ENCODE data around the gene ATRIP. TPM values are rescaled to one million over a fixed set of nuclear protein-coding genes. Genes with fewer than 3 reads are reported as not detected.

ATRIP gene
- total RNA-seq, 1 experiment from 2014 or later, result 8.5 TPM

DNA sequence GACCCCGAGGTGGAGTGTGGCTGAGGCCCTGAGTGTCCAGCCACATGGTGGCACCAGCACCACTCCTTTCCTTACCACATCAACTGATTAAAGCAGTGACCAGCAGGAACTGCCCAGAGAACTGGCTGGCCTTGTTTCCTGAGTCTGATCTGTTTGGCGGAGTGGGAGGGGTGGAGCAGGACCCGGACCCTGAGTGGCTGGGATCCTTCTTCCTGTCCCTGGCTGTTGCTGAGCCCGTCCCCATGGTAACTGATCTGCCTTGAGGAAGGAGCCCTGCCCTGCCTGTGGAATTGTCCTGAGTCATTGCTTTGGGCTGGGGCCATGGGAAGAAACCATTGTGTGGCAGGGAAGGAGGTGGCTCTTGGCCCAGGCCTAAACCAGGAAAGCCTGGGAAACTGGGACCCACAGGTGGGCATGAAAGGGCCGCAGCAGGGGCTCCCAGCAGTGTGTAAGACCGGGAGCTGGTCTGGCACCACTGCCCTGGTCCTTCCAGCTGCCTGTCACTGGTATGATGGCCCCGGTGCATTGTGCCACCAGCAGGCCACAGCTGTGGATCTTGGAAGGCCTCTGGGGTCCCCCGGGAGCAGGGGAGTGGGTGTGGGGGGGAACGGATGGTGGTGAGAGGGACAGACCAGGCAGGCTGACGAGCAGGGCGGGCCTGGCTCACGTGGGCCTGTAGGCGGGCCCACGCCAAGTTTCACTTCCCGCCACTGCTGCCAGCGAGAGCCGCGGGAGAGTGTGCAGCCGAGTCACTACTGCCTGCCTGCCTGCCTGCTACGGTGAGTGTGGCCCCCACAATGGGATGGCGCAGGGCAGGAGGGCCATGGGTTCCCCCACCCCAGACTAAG, 19.2 kb downstream of the ATRIP start:
- H3K27me3 ChIP-seq (ENCODE audit: insufficient read depth, low read depth), result no peaks in the 10 kb centered on the region
- POLR2A ChIA-PET (ENCODE audit: unreplicated experiment), result interaction anchor here (0.7 kb wide), 1 partner anchor 88 kb away, joined by 3 read pairs; no protein-coding TSS in a partner anchor
- no peak overlapping the region for H2AFZ ChIP-seq
- CTCF ChIA-PET, result interaction anchor here (0.6 to 1.0 kb wide), 2 partner anchors 83 to 1761 kb away, joined by 3 read pairs; no protein-coding TSS in a partner anchor
- H3K27ac ChIP-seq, result peak overlapping the region; percentile 99
- H3K4me1 ChIP-seq (replicated peaks; ENCODE audit: insufficient read depth), result peaks cover 21% of the 10 kb centered on the region
- DNase-seq, result peak; percentile 98 to 100
- intact Hi-C loops (cut with micrococcal nuclease; ENCODE audit: unreplicated experiment), result loop anchor here (1.0 to 5.0 kb wide), 7 partner anchors 8 to 220 kb away; partner anchors contain the start of genes COL7A1 and NCKIPSD
- H3K4me3 ChIP-seq, result peak overlapping the region; percentile 63
- H3K9me3 ChIP-seq (ENCODE audit: insufficient read depth, low read depth), result no peaks in the 10 kb centered on the region
- H3K79me2 ChIP-seq (ENCODE audit: low read depth), result peaks cover 24% of the 10 kb centered on the region
- peak overlapping the region; percentile 93 for H3K4me2 ChIP-seq
- no TSS peak for BruUV-seq (replicated peaks)
- H3K9me2 ChIP-seq (ENCODE audit: insufficient read depth), result no peaks in the 10 kb centered on the region
- H4K20me1 ChIP-seq (ENCODE audit: insufficient read depth), result no peaks in the 10 kb centered on the region
- H3K36me3 ChIP-seq (ENCODE audit: low read depth), result no peaks in the 10 kb centered on the region
- TF ChIP-seq, protein P1, sequence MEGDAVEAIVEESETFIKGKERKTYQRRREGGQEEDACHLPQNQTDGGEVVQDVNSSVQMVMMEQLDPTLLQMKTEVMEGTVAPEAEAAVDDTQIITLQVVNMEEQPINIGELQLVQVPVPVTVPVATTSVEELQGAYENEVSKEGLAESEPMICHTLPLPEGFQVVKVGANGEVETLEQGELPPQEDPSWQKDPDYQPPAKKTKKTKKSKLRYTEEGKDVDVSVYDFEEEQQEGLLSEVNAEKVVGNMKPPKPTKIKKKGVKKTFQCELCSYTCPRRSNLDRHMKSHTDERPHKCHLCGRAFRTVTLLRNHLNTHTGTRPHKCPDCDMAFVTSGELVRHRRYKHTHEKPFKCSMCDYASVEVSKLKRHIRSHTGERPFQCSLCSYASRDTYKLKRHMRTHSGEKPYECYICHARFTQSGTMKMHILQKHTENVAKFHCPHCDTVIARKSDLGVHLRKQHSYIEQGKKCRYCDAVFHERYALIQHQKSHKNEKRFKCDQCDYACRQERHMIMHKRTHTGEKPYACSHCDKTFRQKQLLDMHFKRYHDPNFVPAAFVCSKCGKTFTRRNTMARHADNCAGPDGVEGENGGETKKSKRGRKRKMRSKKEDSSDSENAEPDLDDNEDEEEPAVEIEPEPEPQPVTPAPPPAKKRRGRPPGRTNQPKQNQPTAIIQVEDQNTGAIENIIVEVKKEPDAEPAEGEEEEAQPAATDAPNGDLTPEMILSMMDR (conservative IDR thresholded peaks at IDR 0.05), result peak; percentile 70
- no peak for TF ChIP-seq EZH2 (IDR thresholded peaks at IDR 0.05; ENCODE audit: low read depth)
- peaks cover 5% of the 10 kb centered on the region; the same call in 1 of the 2 replicates for H3F3A ChIP-seq (ENCODE audit: insufficient read depth, low read depth)

DNA sequence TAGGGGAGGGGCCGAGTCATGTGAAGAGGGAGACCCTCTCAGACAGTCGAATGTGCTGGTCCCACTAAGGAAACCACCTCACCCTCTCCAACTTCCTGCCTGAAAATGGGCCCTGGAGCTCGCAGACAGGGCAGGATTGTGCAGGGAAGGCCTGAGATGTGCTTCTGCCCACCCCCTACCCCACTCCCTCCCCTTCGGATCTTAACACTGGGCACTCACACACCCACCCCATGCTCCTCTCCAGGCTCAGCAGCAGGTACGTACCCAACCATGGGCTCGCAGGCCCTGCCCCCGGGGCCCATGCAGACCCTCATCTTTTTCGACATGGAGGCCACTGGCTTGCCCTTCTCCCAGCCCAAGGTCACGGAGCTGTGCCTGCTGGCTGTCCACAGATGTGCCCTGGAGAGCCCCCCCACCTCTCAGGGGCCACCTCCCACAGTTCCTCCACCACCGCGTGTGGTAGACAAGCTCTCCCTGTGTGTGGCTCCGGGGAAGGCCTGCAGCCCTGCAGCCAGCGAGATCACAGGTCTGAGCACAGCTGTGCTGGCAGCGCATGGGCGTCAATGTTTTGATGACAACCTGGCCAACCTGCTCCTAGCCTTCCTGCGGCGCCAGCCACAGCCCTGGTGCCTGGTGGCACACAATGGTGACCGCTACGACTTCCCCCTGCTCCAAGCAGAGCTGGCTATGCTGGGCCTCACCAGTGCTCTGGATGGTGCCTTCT, 20.0 kb downstream of the ATRIP start:
- Histone ChIP-seq H3K4me3 (peak overlapping the region; percentile 63), H3K36me3 (ENCODE audit: low read depth) (no peaks in the 10 kb centered on the region), H3K27ac (peak overlapping the region; percentile 99), H3F3A (ENCODE audit: insufficient read depth, low read depth) (peaks cover 5% of the 10 kb centered on the region; the same call in 1 of the 2 replicates), H3K4me2 (peak overlapping the region; percentile 93), H3K9me2 (ENCODE audit: insufficient read depth) (no peaks in the 10 kb centered on the region), H3K79me2 (ENCODE audit: low read depth) (peaks cover 28% of the 10 kb centered on the region), H3K4me1 (replicated peaks; ENCODE audit: insufficient read depth) (peaks cover 21% of the 10 kb centered on the region), H4K20me1 (ENCODE audit: insufficient read depth) (no peaks in the 10 kb centered on the region), H2AFZ (no peak overlapping the region), H3K9me3 (ENCODE audit: insufficient read depth, low read depth) (no peaks in the 10 kb centered on the region), H3K27me3 (ENCODE audit: insufficient read depth, low read depth) (no peaks in the 10 kb centered on the region)
- TF ChIP-seq, protein P1 (conservative IDR thresholded peaks at IDR 0.05), result no peak
- TF ChIP-seq EZH2 (IDR thresholded peaks at IDR 0.05; ENCODE audit: low read depth), result no peak
- TSS peak; percentile 58 for BruUV-seq (replicated peaks)
- intact Hi-C loops (cut with micrococcal nuclease; ENCODE audit: unreplicated experiment), result loop anchor here (5.0 kb wide), 1 partner anchor 131 kb away; the partner anchor contains the start of gene COL7A1
- peak in 1 of 2 experiments; percentile 52 for DNase-seq
- CTCF ChIA-PET, result interaction anchor here (0.6 to 1.3 kb wide), 3 partner anchors 41 to 1760 kb away, joined by 3 to 4 read pairs (median 3); no protein-coding TSS in a partner anchor
- POLR2A ChIA-PET (ENCODE audit: unreplicated experiment), result no interaction called here

DNA sequence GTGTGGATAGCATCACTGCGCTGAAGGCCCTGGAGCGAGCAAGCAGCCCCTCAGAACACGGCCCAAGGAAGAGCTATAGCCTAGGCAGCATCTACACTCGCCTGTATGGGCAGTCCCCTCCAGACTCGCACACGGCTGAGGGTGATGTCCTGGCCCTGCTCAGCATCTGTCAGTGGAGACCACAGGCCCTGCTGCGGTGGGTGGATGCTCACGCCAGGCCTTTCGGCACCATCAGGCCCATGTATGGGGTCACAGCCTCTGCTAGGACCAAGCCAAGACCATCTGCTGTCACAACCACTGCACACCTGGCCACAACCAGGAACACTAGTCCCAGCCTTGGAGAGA, 20.5 kb downstream of the ATRIP start:
- no peaks in the 10 kb centered on the region for H4K20me1 ChIP-seq (ENCODE audit: insufficient read depth)
- H3K27ac ChIP-seq, result no peak overlapping the region
- H3K27me3 ChIP-seq (ENCODE audit: insufficient read depth, low read depth), result no peaks in the 10 kb centered on the region
- TF ChIP-seq, protein P1 (conservative IDR thresholded peaks at IDR 0.05), result no peak
- no peak for TF ChIP-seq EZH2 (IDR thresholded peaks at IDR 0.05; ENCODE audit: low read depth)
- intact Hi-C loops (cut with micrococcal nuclease; ENCODE audit: unreplicated experiment), result loop anchor here (5.0 kb wide), 1 partner anchor 130 kb away; the partner anchor contains the start of gene COL7A1
- ChIA-PET POLR2A (ENCODE audit: unreplicated experiment) (no interaction called here), CTCF (interaction anchor here (1.3 kb wide), 1 partner anchor 40 kb away, joined by 4 read pairs; no protein-coding TSS in a partner anchor)
- H3K36me3 ChIP-seq (ENCODE audit: low read depth), result no peaks in the 10 kb centered on the region
- H3K79me2 ChIP-seq (ENCODE audit: low read depth), result peaks cover 31% of the 10 kb centered on the region
- no peaks in the 10 kb centered on the region for H3K9me2 ChIP-seq (ENCODE audit: insufficient read depth)
- DNase-seq, result no peak
- H2AFZ ChIP-seq, result no peak overlapping the region
- no TSS peak for BruUV-seq (replicated peaks)
- peaks cover 5% of the 10 kb centered on the region; the same call in 1 of the 2 replicates for H3F3A ChIP-seq (ENCODE audit: insufficient read depth, low read depth)
- peaks cover 24% of the 10 kb centered on the region for H3K4me1 ChIP-seq (replicated peaks; ENCODE audit: insufficient read depth)
- H3K4me2 ChIP-seq, result peak overlapping the region; percentile 93
- H3K4me3 ChIP-seq, result peak overlapping the region; percentile 63; the same call in 1 of the 2 replicates
- no peaks in the 10 kb centered on the region for H3K9me3 ChIP-seq (ENCODE audit: insufficient read depth, low read depth)
